SK-N-SH (cell line): ENCODE results near the gene CALR3.

Experiments used
- EZH2phosphoT487 ChIP-seq: fragments of 200-600 bp; sonication (generic); IDR thresholded peaks from 2 replicates; pipeline ENCODE4 v1.6.1; 2017; ENCODE audit warnings: low read depth, mixed run types, mild to moderate bottlenecking, antibody characterized with exemption, moderate library complexity, borderline replicate concordance
- GABPA ChIP-seq: IDR thresholded peaks from 2 replicates; pipeline ENCODE4 v1.4.0; 2012; ENCODE audit warnings: low read depth, mild to moderate bottlenecking
- GATA2 ChIP-seq: sonication (generic); formaldehyde crosslinking; IDR thresholded peaks from 2 replicates; pipeline ENCODE4 v1.5.0; 2020; ENCODE audit warnings: mild to moderate bottlenecking, missing genetic modification reagents
- MAX ChIP-seq: IDR thresholded peaks from 2 replicates; pipeline ENCODE4 v1.4.0; 2012; ENCODE audit warnings: low read depth
- POLR2AphosphoS5 ChIP-seq: IDR thresholded peaks from 2 replicates; pipeline ENCODE4 v1.6.1; 2012; ENCODE audit warnings: low read depth, low read length
- RAD21 ChIP-seq: IDR thresholded peaks from 2 replicates; pipeline ENCODE4 v1.6.1; 2012; ENCODE audit warnings: mild to moderate bottlenecking, low read length
- RXRA ChIP-seq: IDR thresholded peaks from 2 replicates; pipeline ENCODE4 v1.4.0; 2012; ENCODE audit warnings: low read depth, mild to moderate bottlenecking, borderline replicate concordance
- SMC3 ChIP-seq: IDR thresholded peaks from 2 replicates; pipeline ENCODE4 v1.6.1; 2012; ENCODE audit warnings: low read depth, low read length, improper control_type of control experiment
- TCF12 ChIP-seq: IDR thresholded peaks from 2 replicates; pipeline ENCODE4 v1.4.0; 2012
- YY1 ChIP-seq: IDR thresholded peaks from 2 replicates; pipeline ENCODE4 v1.4.0; 2012; ENCODE audit warnings: low read depth, mild to moderate bottlenecking
- TF ChIP-seq, protein P1 (sequence below): fragments of 200-600 bp; sonication (generic); IDR thresholded peaks from 2 replicates; pipeline ENCODE4 v1.6.1; 2017; ENCODE audit warnings: antibody characterized with exemption, mild to moderate bottlenecking, moderate library complexity
- TF ChIP-seq, protein P2 (sequence below): IDR thresholded peaks from 2 replicates; pipeline ENCODE4 v1.6.1; 2012; ENCODE audit warnings: mild to moderate bottlenecking, low read depth, low read length, moderate library complexity

GRCh38 chr19:16461630-16462051 lies 34.3 kb downstream of the CALR3 start:
- TF ChIP-seq SMC3 (no peak), TCF12 (no peak), GABPA (no peak), POLR2AphosphoS5 (no peak), RAD21 (no peak), YY1 (no peak), MAX (no peak), RXRA (no peak), EZH2phosphoT487 (no peak), GATA2 (CRISPR knock-in tag) (no peak)
- TF ChIP-seq, protein P1, sequence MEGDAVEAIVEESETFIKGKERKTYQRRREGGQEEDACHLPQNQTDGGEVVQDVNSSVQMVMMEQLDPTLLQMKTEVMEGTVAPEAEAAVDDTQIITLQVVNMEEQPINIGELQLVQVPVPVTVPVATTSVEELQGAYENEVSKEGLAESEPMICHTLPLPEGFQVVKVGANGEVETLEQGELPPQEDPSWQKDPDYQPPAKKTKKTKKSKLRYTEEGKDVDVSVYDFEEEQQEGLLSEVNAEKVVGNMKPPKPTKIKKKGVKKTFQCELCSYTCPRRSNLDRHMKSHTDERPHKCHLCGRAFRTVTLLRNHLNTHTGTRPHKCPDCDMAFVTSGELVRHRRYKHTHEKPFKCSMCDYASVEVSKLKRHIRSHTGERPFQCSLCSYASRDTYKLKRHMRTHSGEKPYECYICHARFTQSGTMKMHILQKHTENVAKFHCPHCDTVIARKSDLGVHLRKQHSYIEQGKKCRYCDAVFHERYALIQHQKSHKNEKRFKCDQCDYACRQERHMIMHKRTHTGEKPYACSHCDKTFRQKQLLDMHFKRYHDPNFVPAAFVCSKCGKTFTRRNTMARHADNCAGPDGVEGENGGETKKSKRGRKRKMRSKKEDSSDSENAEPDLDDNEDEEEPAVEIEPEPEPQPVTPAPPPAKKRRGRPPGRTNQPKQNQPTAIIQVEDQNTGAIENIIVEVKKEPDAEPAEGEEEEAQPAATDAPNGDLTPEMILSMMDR: no peak
- TF ChIP-seq, protein P2, sequence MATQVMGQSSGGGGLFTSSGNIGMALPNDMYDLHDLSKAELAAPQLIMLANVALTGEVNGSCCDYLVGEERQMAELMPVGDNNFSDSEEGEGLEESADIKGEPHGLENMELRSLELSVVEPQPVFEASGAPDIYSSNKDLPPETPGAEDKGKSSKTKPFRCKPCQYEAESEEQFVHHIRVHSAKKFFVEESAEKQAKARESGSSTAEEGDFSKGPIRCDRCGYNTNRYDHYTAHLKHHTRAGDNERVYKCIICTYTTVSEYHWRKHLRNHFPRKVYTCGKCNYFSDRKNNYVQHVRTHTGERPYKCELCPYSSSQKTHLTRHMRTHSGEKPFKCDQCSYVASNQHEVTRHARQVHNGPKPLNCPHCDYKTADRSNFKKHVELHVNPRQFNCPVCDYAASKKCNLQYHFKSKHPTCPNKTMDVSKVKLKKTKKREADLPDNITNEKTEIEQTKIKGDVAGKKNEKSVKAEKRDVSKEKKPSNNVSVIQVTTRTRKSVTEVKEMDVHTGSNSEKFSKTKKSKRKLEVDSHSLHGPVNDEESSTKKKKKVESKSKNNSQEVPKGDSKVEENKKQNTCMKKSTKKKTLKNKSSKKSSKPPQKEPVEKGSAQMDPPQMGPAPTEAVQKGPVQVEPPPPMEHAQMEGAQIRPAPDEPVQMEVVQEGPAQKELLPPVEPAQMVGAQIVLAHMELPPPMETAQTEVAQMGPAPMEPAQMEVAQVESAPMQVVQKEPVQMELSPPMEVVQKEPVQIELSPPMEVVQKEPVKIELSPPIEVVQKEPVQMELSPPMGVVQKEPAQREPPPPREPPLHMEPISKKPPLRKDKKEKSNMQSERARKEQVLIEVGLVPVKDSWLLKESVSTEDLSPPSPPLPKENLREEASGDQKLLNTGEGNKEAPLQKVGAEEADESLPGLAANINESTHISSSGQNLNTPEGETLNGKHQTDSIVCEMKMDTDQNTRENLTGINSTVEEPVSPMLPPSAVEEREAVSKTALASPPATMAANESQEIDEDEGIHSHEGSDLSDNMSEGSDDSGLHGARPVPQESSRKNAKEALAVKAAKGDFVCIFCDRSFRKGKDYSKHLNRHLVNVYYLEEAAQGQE: no peak
